ES-I3 (cell line): ENCODE data around the gene RFX2.
"Not testable (repeated sequence)": the region's sequence is repeated elsewhere in the genome, so short reads cannot be mapped to it uniquely, and the experiment has no call there.

Experiments
- H3K36me3 ChIP-seq: 2 replicates; pipeline ENCODE4 v1.6.1; 2013; ENCODE audit warnings: mild to moderate bottlenecking, low read length, control low read depth, moderate library complexity; ENCODE audit not compliant: insufficient read depth
- H3K4me1 ChIP-seq: 2 replicates; pipeline ENCODE4 v1.6.1; 2013; ENCODE audit warnings: mild to moderate bottlenecking, control low read depth, low read length; ENCODE audit not compliant: insufficient read depth
- H3K9ac ChIP-seq: 2 replicates; pipeline ENCODE4 v1.6.1; 2013; ENCODE audit warnings: low read depth, mild to moderate bottlenecking, low read length, moderate library complexity
- H3K9me3 ChIP-seq: 2 replicates; pipeline ENCODE4 v1.6.1; 2013; ENCODE audit warnings: mild to moderate bottlenecking, low read length, moderate library complexity; ENCODE audit not compliant: control insufficient read depth, insufficient read depth

RFX2 gene

GRCh38 chr19:6034512-6034911 lies 75.8 kb downstream of the RFX2 start:
- no peaks in the 10 kb centered on the region for H3K36me3 ChIP-seq
- H3K4me1 ChIP-seq, result no peaks in the 10 kb centered on the region
- peaks cover 4% of the 10 kb centered on the region for H3K9me3 ChIP-seq
- H3K9ac ChIP-seq, result no peak overlapping the region

GRCh38 chr19:6033744-6034264 lies 76.5 kb downstream of the RFX2 start:
- Histone ChIP-seq H3K4me1 (no peaks in the 10 kb centered on the region), H3K9me3 (peaks cover 4% of the 10 kb centered on the region), H3K36me3 (no peaks in the 10 kb centered on the region), H3K9ac (no peak overlapping the region)

GRCh38 chr19:6032827-6033226 lies 77.5 kb downstream of the RFX2 start:
- Histone ChIP-seq H3K9ac (no peak overlapping the region), H3K9me3 (peaks cover 4% of the 10 kb centered on the region), H3K4me1 (no peaks in the 10 kb centered on the region), H3K36me3 (no peaks in the 10 kb centered on the region)

GRCh38 chr19:6032381-6032780 lies 77.9 kb downstream of the RFX2 start:
- Histone ChIP-seq H3K36me3 (no peaks in the 10 kb centered on the region), H3K4me1 (no peaks in the 10 kb centered on the region)

GRCh38 chr19:6030214-6030507 lies 80.1 kb downstream of the RFX2 start:
- Histone ChIP-seq H3K9me3 (peaks cover 4% of the 10 kb centered on the region), H3K36me3 (no peaks in the 10 kb centered on the region), H3K9ac (no peak overlapping the region), H3K4me1 (no peaks in the 10 kb centered on the region)

More at GRCh38 chr19:6032381-6032780, 77.9 kb downstream of the RFX2 start:
- peaks cover 4% of the 10 kb centered on the region for H3K9me3 ChIP-seq
- no peak overlapping the region for H3K9ac ChIP-seq

GRCh38 chr19:6026390-6027227 lies 83.7 kb downstream of the RFX2 start:
- Histone ChIP-seq H3K4me1 (no peaks in the 10 kb centered on the region; the same call in 1 of the 2 replicates), H3K36me3 (no peaks in the 10 kb centered on the region), H3K9ac (no peak overlapping the region), H3K9me3 (peaks cover 4% of the 10 kb centered on the region)

- H3K4me1 ChIP-seq, H3K9ac ChIP-seq, H3K36me3 ChIP-seq, H3K9me3 ChIP-seq: not testable (repeated sequence)
Measured at GRCh38 chr19:6024756-6025155, 85.5 kb downstream of the RFX2 start.

GRCh38 chr19:6023936-6024335 lies 86.4 kb downstream of the RFX2 start:
- Histone ChIP-seq H3K36me3 (no peaks in the 10 kb centered on the region), H3K4me1 (no peaks in the 10 kb centered on the region; the same call in 1 of the 2 replicates), H3K9me3 (no peaks in the 10 kb centered on the region), H3K9ac (no peak overlapping the region)

- no peaks in the 10 kb centered on the region for H3K36me3 ChIP-seq
- H3K9ac ChIP-seq, result no peak overlapping the region
- H3K4me1 ChIP-seq, result no peaks in the 10 kb centered on the region; the same call in 1 of the 2 replicates
- H3K9me3 ChIP-seq, result no peaks in the 10 kb centered on the region
Measured at GRCh38 chr19:6023085-6023682, 87.1 kb downstream of the RFX2 start.

GRCh38 chr19:6022570-6023064 lies 87.7 kb downstream of the RFX2 start:
- Histone ChIP-seq H3K4me1 (no peaks in the 10 kb centered on the region; the same call in 1 of the 2 replicates), H3K9me3 (no peaks in the 10 kb centered on the region), H3K36me3 (no peaks in the 10 kb centered on the region), H3K9ac (no peak overlapping the region)

GRCh38 chr19:6021878-6022569 lies 88.3 kb downstream of the RFX2 start:
- H3K9me3 ChIP-seq, result no peaks in the 10 kb centered on the region
- H3K9ac ChIP-seq, result no peak overlapping the region
- H3K4me1 ChIP-seq, result no peaks in the 10 kb centered on the region; the same call in 1 of the 2 replicates
- H3K36me3 ChIP-seq, result no peaks in the 10 kb centered on the region

- H3K9me3 ChIP-seq, result no peaks in the 10 kb centered on the region
- H3K36me3 ChIP-seq, result no peaks in the 10 kb centered on the region
- no peak overlapping the region for H3K9ac ChIP-seq
- H3K4me1 ChIP-seq, result no peaks in the 10 kb centered on the region; the same call in 1 of the 2 replicates
Measured at GRCh38 chr19:6020972-6021805, 89.1 kb downstream of the RFX2 start.

- H3K36me3 ChIP-seq, result no peaks in the 10 kb centered on the region
- no peak overlapping the region for H3K9ac ChIP-seq
- H3K9me3 ChIP-seq, result no peaks in the 10 kb centered on the region
- H3K4me1 ChIP-seq, result no peaks in the 10 kb centered on the region; the same call in 1 of the 2 replicates
Measured at GRCh38 chr19:6020166-6020882, 90.0 kb downstream of the RFX2 start.
